ENCODE results near the gene FHIP2A.
"Not testable (repeated sequence)": the region's sequence is repeated elsewhere in the genome, so short reads cannot be mapped to it uniquely, and the experiment has no call there.

Gene FHIP2A

DNA sequence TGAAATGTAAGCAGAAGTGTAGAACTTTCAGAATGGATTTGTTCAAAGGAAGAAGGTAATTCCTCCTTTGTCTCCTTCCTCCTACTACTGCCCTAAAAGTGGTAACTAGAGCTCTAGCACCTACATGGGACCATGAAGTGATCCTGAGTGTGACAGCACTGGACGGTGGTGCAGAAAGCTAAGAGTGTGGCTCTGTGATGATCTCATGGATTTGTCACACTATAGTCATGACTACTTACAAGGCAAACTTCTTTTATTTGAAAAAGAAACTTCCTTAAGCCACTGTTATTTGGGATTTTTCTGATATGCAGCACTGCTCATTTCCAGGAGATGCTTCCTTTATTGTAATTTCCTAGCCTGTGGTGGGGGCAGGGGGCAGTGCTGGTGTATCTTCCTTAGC lies 5.8 kb upstream of the FHIP2A start:
- peak; percentile 61 for DNase-seq (ENCODE audit: low spot score)

DNA sequence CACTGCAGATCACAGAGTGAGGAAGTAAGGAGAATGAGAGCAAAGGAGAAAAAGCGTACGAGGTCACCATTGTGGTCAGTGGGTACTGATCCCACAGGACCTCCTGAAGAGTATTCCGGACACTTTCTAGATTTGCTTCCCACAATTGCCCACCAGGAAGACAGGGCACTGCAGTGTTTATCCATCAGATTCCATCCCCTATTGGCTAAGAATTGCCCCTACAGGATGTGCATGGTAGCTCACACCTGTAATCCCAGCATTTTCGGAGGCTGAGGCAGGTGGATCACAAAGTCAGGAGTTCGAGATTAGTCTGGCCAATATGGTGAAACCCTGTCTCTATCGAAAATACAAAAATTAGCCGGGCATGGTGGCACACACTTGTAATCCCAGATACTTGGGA lies 5.3 kb upstream of the FHIP2A start:
- DNase-seq (ENCODE audit: low spot score) = no peak

DNA sequence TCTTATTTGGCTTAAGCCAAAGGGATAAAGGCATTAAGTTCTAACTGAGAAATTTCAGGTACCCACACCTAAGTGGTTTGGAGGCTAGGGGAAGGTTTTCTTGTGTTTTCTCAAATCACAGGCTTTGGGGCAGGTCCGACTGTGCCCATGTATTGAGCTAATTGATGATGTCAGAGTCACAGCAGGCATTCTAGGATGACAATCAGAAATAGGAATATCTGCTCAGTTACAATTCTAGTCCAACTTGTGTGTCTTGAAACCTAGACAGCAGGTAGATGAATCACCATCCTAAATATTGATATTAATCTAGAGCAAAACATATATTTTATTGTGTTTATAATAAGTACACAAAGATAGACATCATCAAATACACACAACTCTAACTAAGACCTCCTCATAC lies 2.3 kb upstream of the FHIP2A start:
- no peak for DNase-seq (ENCODE audit: low spot score)

DNA sequence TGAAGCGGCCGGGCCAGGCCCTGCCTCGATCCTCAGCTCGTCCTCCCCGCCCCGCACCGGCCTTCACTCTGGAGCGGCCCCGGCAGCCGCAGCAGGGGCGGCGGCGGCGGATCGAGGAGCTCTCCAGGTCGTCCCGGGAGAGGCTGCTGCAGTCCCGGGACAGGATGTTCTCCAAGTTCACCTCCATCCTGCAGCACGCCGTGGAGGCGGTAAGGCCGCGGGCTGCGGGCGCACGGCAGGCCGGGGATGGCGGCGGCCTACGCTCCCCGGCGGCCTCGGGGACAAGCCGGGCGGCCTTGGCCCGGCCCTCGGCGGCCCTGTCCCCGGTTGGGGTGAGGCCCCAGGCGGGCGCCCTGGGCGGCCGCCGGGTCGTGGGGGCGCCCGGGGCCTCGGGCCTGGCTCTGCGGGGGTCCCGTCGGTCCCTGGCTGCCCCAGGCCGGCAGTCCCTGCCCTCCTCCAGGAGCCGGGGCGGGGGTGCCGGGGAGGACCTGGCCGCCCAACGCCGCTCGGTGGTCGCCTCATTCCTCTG lies 399 bp downstream of the FHIP2A start:
- DNase-seq (ENCODE audit: low spot score) = peak; percentile 62

DNA sequence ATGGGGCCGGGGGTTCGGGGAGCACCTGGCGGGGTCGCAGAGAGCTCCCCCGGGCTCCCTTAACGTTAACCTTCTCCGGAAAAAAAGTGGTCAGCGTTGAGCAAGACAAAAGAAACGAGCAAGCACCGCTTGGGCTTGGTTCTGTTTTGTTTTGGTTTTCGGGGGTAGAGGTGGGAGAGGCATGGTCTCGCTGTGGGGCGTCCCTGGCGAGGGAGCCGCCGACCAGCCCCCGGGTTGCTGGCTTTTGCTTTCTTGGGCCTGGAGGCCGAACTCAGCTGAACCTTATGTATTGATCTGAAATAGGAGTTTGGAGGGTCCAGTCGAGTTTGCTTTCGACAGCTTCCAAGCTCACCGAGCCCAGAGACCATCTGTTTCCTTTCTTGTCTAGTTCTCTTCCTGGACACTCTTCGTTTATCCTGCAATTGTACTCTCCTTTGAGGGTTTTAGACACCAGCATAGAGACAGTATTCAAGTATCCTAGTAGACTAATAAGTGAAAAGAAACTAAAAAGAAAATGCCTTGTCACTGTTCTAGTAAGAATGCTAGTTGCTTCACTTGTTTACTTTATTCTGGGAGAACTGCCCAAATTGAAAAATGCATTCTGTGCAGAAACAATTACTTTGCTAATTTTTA lies 980 bp downstream of the FHIP2A start:
- peak; percentile 39 for DNase-seq (ENCODE audit: low spot score)

DNA sequence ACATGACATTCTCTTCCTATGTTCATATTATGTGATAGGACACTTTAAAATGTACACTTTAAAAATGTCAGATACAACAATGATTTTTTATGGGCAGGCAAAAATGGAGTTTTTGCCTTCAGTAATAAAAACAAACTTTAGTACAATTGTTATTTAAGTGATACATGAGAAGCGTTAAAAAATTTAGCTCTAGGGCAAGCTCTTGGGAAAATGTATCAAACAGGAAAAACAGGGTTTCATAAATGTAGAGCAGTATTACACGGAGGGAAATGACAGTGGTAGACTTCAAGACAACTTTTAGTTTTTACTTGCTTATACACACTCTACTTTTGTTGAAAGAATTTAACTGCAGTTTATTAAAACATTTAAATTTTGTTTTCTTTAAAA lies 1.5 kb downstream of the FHIP2A start:
- DNase-seq (ENCODE audit: low spot score) = no peak

DNA sequence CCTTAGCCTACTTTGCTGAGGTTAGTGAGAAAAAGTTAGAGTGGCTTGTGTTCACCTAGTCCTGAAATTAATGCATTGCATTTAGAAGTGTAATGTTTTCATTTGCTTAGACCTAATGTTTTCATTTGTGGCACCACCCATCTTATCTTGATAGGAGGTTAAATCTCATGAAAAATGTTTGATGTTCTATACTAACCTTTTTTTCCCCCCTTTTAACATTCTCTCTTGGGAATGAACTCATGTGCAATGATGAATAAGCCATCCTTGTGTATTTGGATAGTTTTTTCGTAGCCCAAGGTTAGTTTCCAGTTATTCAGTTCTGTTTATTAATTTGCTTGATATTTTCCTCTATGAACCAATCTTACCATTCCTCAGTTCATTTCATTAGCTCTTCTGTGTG lies 2.8 kb downstream of the FHIP2A start:
- no peak for DNase-seq (ENCODE audit: low spot score)

DNA sequence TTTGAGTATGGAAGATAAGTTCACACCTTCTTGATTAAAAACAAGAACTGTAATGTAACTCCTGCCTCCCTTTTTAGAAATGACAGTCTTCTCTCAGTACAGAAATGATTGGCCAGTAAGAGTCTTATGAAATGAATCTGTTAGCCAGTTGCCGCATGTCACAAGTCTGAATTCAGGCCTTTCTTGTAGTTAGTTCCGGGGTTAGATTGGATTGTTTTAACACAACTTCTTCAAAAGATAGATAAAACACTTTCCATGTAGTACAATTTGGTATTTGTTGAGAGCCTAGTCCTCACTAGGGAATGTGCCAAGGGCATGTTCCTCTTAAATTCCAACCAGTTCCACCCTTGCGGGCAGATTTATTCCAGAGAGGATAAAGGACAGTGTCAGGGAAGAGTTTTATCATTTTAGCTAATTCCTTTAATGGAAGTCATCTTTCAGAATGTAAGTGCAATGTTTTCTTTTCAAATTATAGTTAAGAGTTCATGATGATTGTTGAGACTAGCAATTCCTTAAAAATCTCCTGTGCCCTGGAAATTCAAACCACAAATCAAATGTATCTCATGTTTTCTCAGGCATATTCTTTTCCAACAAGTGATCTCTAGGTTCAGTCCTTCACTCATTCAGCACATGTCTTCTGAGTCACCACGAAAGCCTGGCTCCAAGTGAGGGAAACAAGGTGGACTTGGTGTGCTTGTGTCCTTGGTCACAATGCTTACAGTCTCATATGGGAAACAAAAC lies 4.1 kb downstream of the FHIP2A start:
- DNase-seq (ENCODE audit: low spot score) = peak; percentile 80

DNA sequence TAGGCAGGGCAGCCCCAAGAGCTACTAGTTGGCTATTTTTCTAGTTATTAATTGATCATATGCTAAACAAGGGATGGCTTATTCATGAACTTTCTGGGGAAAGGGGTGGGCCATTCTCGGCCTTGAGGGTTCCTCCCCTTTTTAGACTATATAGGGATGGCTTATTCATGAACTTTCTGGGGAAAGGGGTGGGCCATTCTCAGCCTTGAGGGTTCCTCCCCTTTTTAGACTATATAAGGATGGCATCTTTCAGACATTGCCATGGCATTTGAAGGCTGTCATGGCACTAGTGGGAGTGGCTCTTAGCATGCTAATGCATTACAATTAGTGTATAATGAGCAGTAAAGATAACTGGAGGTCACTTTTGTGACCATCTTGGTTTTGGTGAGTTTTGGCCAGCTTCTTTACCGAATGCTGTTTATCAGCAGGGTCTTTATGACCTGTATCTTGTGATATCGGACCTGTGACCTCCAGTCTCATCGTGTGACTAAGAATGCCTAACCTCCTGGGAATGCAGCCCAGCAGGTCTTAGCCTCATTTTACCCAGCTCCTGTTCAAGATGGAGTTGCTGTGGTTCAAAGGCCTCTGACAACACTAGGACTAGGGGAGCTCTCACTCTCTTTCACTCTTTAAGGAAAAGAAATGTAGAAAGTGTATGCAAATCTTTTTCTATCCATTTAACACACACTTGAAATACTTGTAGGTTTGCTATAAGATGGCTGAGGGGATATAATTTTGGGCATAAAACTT lies 7.8 kb downstream of the FHIP2A start:
- DNase-seq (ENCODE audit: low spot score) = no peak

DNA sequence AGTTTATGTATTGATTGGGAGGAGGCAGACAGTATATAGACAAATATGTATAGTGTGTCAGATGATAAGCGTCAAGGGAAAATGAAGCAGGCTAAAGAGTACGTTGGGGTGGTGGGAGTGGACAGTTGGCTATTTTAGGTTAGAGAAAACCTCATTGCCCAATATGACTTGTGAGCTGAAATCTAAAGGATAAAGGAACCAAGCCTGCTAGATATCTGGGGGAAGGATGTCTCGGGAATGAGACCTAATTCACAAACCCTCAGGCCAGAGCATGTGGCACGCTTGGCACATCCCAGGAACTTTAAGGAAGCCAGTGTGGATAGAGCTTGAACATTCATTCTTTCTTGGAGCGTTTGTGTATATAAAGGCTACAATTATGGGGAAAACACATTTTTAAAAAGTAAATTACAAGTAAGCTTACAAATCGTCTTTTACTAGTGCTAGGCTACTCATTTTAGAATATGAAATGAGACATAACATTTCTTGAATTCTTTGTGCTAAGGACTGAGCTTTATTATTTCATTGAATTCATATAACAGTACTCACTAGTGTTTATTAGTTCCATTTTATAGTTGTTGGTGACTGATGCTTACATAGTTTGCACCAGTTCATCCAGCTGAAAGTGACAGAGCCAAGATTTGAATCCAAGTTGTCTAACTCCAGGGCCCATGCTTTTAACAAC lies 9.7 kb downstream of the FHIP2A start:
- no peak for DNase-seq (ENCODE audit: low spot score)

DNA sequence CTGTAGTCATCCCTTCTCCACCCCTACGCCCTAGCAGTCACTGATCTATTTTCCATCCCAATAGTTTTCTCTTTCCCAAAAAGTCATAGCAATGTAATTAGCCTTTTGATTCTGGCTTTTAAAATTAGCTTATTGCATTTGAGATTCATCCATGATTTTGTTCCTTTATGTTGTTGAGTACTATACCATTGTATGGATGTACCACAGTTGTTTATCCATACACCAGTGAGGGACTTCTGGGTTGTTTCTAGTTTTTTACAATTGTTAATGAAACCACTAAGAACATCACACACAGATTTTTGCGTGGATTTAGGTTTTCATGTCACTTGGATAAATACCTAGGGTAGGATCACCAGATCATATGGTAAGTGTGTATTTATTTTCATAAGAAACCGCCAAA lies 16.1 kb downstream of the FHIP2A start:
- no peak for DNase-seq (ENCODE audit: low spot score)

DNA sequence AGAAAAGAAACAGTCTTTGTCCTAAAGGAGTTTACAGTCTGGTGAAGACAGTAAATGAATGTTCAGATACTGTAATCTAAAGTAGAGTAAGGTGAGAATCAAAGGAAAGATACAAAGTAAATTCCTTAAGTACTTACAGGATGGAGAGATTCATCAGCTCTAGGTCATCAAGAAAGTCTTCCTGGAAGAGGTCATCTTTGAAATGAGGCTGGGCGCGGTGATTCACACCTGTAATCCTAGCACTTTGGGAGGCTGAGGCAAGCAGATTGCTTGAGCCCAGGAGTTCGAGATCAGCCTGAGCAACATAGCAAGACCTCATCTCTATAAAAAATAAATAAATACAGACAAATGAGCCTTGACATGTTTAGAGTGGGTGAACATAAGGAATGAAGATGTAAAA lies 18.3 kb downstream of the FHIP2A start:
- peak; percentile 62 for DNase-seq (ENCODE audit: low spot score)

DNA sequence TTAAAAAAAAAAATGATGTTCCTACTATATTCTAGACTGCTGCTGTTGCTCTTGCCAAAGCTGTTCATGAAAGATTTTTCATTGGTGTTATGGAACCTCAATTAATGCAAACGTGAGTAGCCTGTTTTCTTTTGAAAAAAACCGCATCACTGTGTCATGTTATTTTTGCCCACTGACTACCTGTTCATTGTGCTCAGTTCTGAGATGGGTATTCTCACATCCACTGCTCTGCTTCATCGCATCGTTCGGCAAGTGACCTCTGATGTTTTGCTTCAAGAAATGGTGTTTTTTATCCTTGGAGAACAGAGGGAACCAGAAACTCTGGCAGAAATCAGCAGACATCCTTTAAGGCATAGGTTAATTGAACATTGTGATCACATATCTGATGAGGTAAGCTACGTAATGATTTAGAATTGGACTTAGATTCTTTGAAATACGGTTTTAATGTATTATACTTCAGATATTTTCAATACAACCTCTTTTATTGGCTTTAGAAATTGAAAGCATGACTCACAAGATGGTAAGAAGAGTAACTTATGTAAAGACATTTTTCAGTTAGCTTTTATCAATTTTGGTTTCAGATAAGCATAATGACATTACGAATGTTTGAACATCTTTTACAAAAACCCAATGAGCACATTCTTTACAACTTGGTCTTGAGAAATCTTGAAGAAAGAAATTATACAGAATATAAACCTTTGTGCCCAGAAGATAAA lies 24.6 kb downstream of the FHIP2A start:
- DNase-seq (ENCODE audit: low spot score) = no peak

DNA sequence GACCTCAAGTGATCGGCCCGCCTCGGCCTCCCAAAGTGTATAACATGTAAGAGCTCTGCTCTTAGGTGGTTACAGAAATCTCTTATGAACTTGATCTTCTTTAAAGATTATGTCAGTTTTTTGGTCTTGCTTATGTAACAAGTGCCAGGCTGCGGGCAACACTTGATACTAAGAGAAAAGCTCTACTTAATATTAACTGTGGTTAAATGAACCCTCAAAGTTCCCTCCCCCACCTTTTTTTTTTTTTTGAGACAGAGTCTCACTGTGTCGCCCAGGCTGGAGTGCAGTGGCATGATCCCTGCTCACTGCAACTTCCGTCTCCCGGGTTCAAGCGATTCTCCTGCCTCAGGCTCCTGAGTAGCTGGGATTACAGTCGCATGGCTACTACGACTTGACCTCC lies 25.9 kb downstream of the FHIP2A start:
- DNase-seq (ENCODE audit: low spot score) = not testable (repeated sequence)

DNA sequence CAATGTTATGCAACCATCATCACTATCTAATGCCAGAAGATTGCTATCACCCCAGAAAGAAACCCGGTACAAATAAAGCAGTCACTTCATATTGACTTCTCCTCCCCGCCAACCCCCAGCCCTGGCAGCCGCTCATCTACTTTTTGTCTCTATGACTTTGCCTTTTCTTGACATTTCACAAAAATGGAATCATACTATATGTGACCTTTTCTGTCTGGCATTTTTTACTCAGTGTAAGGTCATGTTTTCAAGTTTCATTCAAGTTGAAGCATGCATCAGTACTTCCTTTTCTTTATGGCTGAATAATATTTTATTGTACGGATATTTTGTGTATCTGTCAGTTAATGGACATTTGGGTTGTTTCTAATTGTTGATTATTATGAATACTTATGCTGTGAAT lies 28.1 kb downstream of the FHIP2A start:
- DNase-seq (ENCODE audit: low spot score) = no peak

DNA sequence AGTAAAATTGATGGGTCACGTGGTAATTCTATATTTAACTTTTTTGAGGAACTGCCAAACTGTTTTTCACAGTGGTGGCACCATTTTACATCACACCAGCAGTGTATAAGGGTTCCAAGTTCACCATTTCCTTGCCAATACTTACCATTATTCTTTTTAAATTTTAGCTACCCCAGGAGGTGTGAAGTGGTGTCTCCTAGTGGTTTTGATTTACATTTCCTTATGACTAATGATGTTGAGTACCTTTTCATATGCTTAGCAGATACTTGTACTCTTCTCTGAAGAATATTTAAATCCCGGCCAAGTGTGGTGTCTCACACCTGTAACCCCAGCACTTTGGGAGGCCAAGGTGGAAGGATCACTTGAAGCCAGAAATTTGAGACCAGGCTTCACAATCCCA lies 28.5 kb downstream of the FHIP2A start:
- DNase-seq (ENCODE audit: low spot score) = no peak

DNA sequence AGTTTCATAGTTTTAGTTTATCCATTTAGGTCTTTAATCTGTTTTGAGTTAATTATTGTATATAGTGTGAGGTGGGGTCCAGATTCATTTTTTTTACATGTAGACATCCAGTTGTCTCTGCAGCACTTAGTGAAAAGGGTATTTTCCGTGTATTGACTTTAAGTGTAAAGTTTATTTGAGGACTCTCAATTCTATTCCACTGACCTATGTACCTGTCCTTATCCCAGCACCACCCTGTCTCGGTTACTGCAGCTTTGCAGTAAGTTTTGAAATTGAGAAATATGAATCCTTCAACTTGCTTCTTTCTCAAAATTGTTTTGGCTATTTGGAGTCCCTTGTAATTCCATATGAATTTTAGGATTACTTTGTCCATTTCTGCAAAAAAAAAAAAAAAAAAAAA lies 29.8 kb downstream of the FHIP2A start:
- no peak for DNase-seq (ENCODE audit: low spot score)

DNA sequence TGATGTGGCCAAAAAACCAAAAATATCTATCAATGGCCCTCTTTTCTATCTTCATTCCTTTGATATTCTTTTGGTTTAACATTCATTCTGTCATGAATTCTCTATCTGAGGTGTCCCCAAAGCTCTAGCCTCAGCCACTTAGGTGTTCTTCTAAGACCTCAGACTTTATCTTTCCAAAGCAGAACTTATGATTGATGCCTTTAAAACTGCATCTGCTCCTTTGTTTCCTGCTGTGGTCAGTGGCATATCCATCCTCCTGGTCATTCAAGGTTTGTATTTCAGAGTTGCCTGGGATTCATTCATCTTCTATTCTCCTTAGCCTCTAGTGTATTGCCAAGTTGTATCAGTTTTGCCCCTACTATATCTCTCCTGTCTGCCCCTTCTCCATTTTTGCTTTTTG lies 30.6 kb downstream of the FHIP2A start:
- no peak for DNase-seq (ENCODE audit: low spot score)

DNA sequence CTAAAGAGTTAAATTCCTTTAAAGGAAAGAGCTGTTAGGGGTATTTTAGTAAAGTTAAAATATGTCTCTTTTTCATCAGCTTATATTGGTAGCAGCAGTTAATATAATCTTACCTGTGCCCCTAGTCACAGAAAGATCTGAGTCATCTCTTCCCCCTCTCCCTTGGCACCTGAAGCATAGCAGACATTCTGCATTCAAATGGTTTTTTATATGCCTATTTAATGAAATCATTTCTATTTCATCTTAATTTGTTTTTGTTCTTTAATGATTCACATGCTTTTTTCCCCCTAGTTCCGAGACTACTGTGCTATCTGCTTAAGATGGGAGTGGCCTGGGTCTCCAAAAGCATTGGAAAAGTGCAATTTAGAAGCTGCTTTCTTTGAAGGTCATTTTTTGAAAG lies 33.3 kb downstream of the FHIP2A start:
- DNase-seq (ENCODE audit: low spot score) = peak; percentile 39

DNA sequence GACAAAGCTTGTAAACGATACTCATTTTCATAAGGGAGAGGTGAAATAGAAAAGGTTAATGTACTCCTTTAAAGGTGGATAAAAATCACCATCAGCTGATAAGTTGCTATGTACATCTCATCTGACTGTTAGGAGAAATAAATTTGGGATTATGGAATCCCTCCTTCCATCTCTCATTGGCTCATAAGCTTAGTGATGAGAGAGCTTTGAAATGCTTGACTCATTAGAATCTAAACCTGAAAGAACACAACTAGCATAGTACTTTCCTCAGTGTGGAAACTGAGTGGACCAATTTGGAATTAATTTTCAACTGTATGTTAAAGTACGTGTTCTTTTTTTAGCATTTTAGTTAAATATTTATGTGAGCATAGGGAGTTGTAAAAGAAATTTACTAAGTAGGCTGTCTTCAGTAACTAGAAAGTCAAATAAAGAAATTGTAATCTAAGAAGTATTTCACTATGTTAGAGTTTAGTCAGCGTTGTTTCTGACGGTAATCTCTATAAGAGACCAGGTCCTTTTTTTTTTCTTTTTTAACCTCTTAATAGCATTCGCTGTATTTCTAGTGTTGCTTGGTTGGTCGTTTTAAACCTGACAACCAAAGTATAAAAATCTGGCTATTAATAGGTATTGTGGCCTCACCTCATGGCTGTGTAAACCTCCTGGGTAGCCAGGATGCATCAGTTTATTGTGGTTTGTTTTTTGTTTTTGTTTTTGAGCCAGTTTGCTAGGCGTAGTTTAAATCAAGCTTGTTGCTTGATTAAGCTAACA lies 34.4 kb downstream of the FHIP2A start:
- DNase-seq (ENCODE audit: low spot score) = peak; percentile 52

Data from kidney tubule cell (primary cell).